CD8-positive, alpha-beta memory T cell (primary cell): ENCODE data around the gene CKMT2. TPM values are rescaled to one million over a fixed set of nuclear protein-coding genes. Genes with fewer than 3 reads are reported as not detected.

Experiments used
- CTCF ChIA-PET: fragments of 350-600 bp; sonication (Branson Sonifier 250); formaldehyde crosslinking; loops from one replicate; lab custom pipeline; 2021; ENCODE audit warnings: antibody characterized with exemption; lab: Charles Lee
- POLR2A ChIA-PET: fragments of 350-600 bp; sonication (Branson Sonifier 250); formaldehyde crosslinking; loops from one replicate; lab custom pipeline; 2021; ENCODE audit warnings: antibody characterized with exemption; lab: Charles Lee
- DNase-seq, 5 donors: peaks; one replicate each; pipeline versions ENCODE4 v3.0.0 to v3.0.0-alpha.2; 2020 to 2022; ENCODE audit warnings: mixed read lengths in 1 of 5
- H3K27ac ChIP-seq: one replicate; pipeline ENCODE4 v1.7.0; 2013; ENCODE audit warnings: low read depth, mild to moderate bottlenecking, low read length, moderate library complexity
- H3K27me3 ChIP-seq: 2 replicates; pipeline ENCODE4 v1.7.0; 2013; ENCODE audit warnings: low read length, mild to moderate bottlenecking; ENCODE audit not compliant: insufficient read depth, poor library complexity, severe bottlenecking
- H3K36me3 ChIP-seq: 2 replicates; pipeline ENCODE4 v1.7.0; 2013; ENCODE audit warnings: mild to moderate bottlenecking, low read length, moderate library complexity; ENCODE audit not compliant: insufficient read depth
- H3K4me1 ChIP-seq: 2 replicates; pipeline ENCODE4 v1.7.0; 2013; ENCODE audit warnings: mild to moderate bottlenecking, low read length, moderate library complexity; ENCODE audit not compliant: insufficient read depth
- H3K4me3 ChIP-seq: 2 replicates; pipeline ENCODE4 v1.7.0; 2013; ENCODE audit warnings: mild to moderate bottlenecking, low read length
- H3K9me3 ChIP-seq: 2 replicates; pipeline ENCODE4 v1.7.0; 2013; ENCODE audit warnings: mild to moderate bottlenecking, low read length
- H3K27ac Mint-ChIP-seq, 8 donors: one replicate each; pipeline ENCODE4 v1.8.0; 2020 to 2021; ENCODE audit warnings: mixed read lengths in 8 of 8, mild to moderate bottlenecking in 6 of 8, inconsistent platforms in 3 of 8, moderate library complexity in 3 of 8
- H3K27me3 Mint-ChIP-seq, 2 donors: one replicate each; pipeline ENCODE4 v1.8.0; 2020 to 2021; ENCODE audit warnings: mixed read lengths in 2 of 2, mild to moderate bottlenecking in 1 of 2, moderate library complexity in 1 of 2
- H3K36me3 Mint-ChIP-seq, 3 donors: one replicate each; pipeline ENCODE4 v1.8.0; 2020 to 2021; ENCODE audit warnings: mixed read lengths in 3 of 3, inconsistent platforms in 1 of 3, mild to moderate bottlenecking in 1 of 3
- H3K4me1 Mint-ChIP-seq, 3 donors: one replicate each; pipeline ENCODE4 v1.8.0; 2020 to 2021; ENCODE audit warnings: mixed read lengths in 3 of 3, inconsistent platforms in 1 of 3, mild to moderate bottlenecking in 1 of 3
- H3K4me3 Mint-ChIP-seq, 7 donors: one replicate each; pipeline ENCODE4 v1.8.0; 2020 to 2021; ENCODE audit warnings: mixed read lengths in 7 of 7, mild to moderate bottlenecking in 6 of 7, moderate library complexity in 4 of 7, inconsistent platforms in 2 of 7
- H3K9me3 Mint-ChIP-seq, 5 donors: one replicate each; pipeline ENCODE4 v1.8.0; 2020 to 2022; ENCODE audit warnings: mixed read lengths in 5 of 5, mild to moderate bottlenecking in 3 of 5, moderate library complexity in 2 of 5, inconsistent platforms in 1 of 5
- polyA plus RNA-seq: library from polyadenylated mRNA; unstranded; fragments of 300-500 nt; fragmentation: Illumina TruSeq; gene quantifications from one replicate; pipeline ENCODE4 v1.2.3, GENCODE V29; 2021
- total RNA-seq, 2 experiments: library from RNA; stranded (reverse); gene quantifications; one replicate each; pipeline ENCODE4 v1.2.3, GENCODE V29; 2021

CKMT2 gene
- total and polyA plus RNA-seq, 3 experiments from 2014 or later: not detected

GRCh38 chr5:81313278-81313677 is 80.2 kb downstream of the CKMT2 start:
- Mint-ChIP-seq H3K4me3 (no peak overlapping the region), H3K9me3 (no peaks in the 10 kb centered on the region), H3K27me3 (no peaks in the 10 kb centered on the region), H3K27ac (no peak overlapping the region), H3K36me3 (peaks cover 4 to 56% (median 33%) of the 10 kb centered on the region in 3 donors), H3K4me1 (no peaks in the 10 kb centered on the region)
- Histone ChIP-seq H3K9me3 (no peaks in the 10 kb centered on the region), H3K27ac (no peak overlapping the region), H3K27me3 (no peaks in the 10 kb centered on the region), H3K4me3 (no peak overlapping the region), H3K36me3 (peaks cover 5% of the 10 kb centered on the region), H3K4me1 (no peaks in the 10 kb centered on the region)
- ChIA-PET POLR2A (no interaction called here), CTCF (interaction anchor here (1.2 kb wide), 1 partner anchor 14 kb away, joined by 3 read pairs; no protein-coding TSS in a partner anchor)
- no peak for DNase-seq

- ChIA-PET CTCF (interaction anchor here (1.2 kb wide), 1 partner anchor 14 kb away, joined by 3 read pairs; no protein-coding TSS in a partner anchor), POLR2A (no interaction called here)
- Mint-ChIP-seq H3K36me3 (peaks cover 4 to 53% (median 33%) of the 10 kb centered on the region in 3 donors), H3K27me3 (no peaks in the 10 kb centered on the region), H3K27ac (peak overlapping the region in 1 of 8 donors; percentile 69), H3K9me3 (no peaks in the 10 kb centered on the region), H3K4me3 (no peak overlapping the region), H3K4me1 (no peaks in the 10 kb centered on the region)
- Histone ChIP-seq H3K36me3 (peaks cover 5% of the 10 kb centered on the region), H3K9me3 (no peaks in the 10 kb centered on the region), H3K27me3 (no peaks in the 10 kb centered on the region), H3K27ac (no peak overlapping the region), H3K4me1 (no peaks in the 10 kb centered on the region), H3K4me3 (no peak overlapping the region)
- no peak for DNase-seq
These were observed 80.6 kb downstream of the CKMT2 start for GRCh38 chr5:81313686-81314085.

- H3K36me3 ChIP-seq: peaks cover 5% of the 10 kb centered on the region
- no peaks in the 10 kb centered on the region for H3K9me3 ChIP-seq
- no peak for DNase-seq
- no peak overlapping the region for H3K4me3 ChIP-seq
- no peaks in the 10 kb centered on the region for H3K27me3 ChIP-seq
- ChIA-PET POLR2A (no interaction called here), CTCF (interaction anchor here (1.2 kb wide), 1 partner anchor 15 kb away, joined by 3 read pairs; no protein-coding TSS in a partner anchor)
- H3K27ac Mint-ChIP-seq: no peak overlapping the region
- H3K9me3 Mint-ChIP-seq: no peaks in the 10 kb centered on the region
- H3K4me1 Mint-ChIP-seq: no peaks in the 10 kb centered on the region
- no peak overlapping the region for H3K27ac ChIP-seq
- no peak overlapping the region for H3K4me3 Mint-ChIP-seq
- H3K4me1 ChIP-seq: no peaks in the 10 kb centered on the region
- no peaks in the 10 kb centered on the region for H3K27me3 Mint-ChIP-seq
- peaks cover 0 to 44% (median 29%) of the 10 kb centered on the region in 3 donors for H3K36me3 Mint-ChIP-seq
These were observed 81.5 kb downstream of the CKMT2 start for GRCh38 chr5:81314581-81314980.

GRCh38 chr5:81315336-81315735 is 82.2 kb downstream of the CKMT2 start:
- Histone ChIP-seq H3K4me3 (no peak overlapping the region), H3K36me3 (peaks cover 5% of the 10 kb centered on the region), H3K4me1 (no peaks in the 10 kb centered on the region), H3K27ac (no peak overlapping the region), H3K27me3 (no peaks in the 10 kb centered on the region), H3K9me3 (no peaks in the 10 kb centered on the region)
- Mint-ChIP-seq H3K4me3 (no peak overlapping the region), H3K27ac (no peak overlapping the region), H3K4me1 (no peaks in the 10 kb centered on the region), H3K27me3 (no peaks in the 10 kb centered on the region), H3K9me3 (no peaks in the 10 kb centered on the region), H3K36me3 (peaks cover 0 to 41% (median 27%) of the 10 kb centered on the region in 3 donors)
- DNase-seq: no peak
- CTCF ChIA-PET: no interaction called here
- POLR2A ChIA-PET: no interaction called here

GRCh38 chr5:81315830-81316229 is 82.7 kb downstream of the CKMT2 start:
- Mint-ChIP-seq H3K27me3 (no peaks in the 10 kb centered on the region), H3K27ac (peak overlapping the region in 1 of 8 donors; percentile 16), H3K4me1 (no peaks in the 10 kb centered on the region), H3K4me3 (no peak overlapping the region), H3K36me3 (peaks cover 0 to 38% (median 25%) of the 10 kb centered on the region in 3 donors), H3K9me3 (no peaks in the 10 kb centered on the region)
- CTCF ChIA-PET: no interaction called here
- peaks cover 5% of the 10 kb centered on the region for H3K36me3 ChIP-seq
- H3K27me3 ChIP-seq: no peaks in the 10 kb centered on the region
- no peaks in the 10 kb centered on the region for H3K4me1 ChIP-seq
- no peaks in the 10 kb centered on the region for H3K9me3 ChIP-seq
- POLR2A ChIA-PET: no interaction called here
- DNase-seq: no peak
- no peak overlapping the region for H3K4me3 ChIP-seq
- H3K27ac ChIP-seq: no peak overlapping the region

Other genes with a start within 250 kb of the CKMT2 start
- 10 to 100 TPM; 41.0 to 41.9 TPM for gene ZCCHC9, start 68.3 kb downstream of the CKMT2 start, total RNA-seq
- gene ZCCHC9, start 68.3 kb downstream of the CKMT2 start, polyA plus RNA-seq: 14.7 TPM
- not detected for gene ACOT12, start 160.8 kb downstream of the CKMT2 start, total RNA-seq
- not detected for gene ACOT12, start 160.8 kb downstream of the CKMT2 start, polyA plus RNA-seq